ENCODE measurements around the gene STXBP2.

STXBP2 gene

Small RNAs within 50 kb of the gene (small RNA-seq; reads per million reads assigned to genes)
- gene MIR6792 (ENCODE audit: insufficient read depth), result 1.2 reads per million
